DND-41 (cell line): Measurements from ENCODE around the gene PDIA5.

Experiments
- ATAC-seq: fragments of 200-7000 bp; cut with Tn5 transposase; 3 replicates; pipeline ENCODE4 v1.9.1; 2021; ENCODE audit warnings: low read depth; ENCODE audit not compliant: insufficient read depth
- DNase-seq: peaks from one replicate; pipeline ENCODE4 v3.0.0-alpha.2; 2020
- H2AFZ ChIP-seq: 2 replicates; pipeline ENCODE4 v1.6.0; 2012; ENCODE audit warnings: low read depth, low read length
- H3K27ac ChIP-seq: 2 replicates; pipeline ENCODE4 v1.5.1; 2012; ENCODE audit warnings: low read length, inconsistent platforms
- H3K27me3 ChIP-seq: fragments of 200-600 bp; sonication (generic); 2 replicates; pipeline ENCODE4 v1.6.0; 2012; ENCODE audit warnings: low read length, mild to moderate bottlenecking, inconsistent platforms; ENCODE audit not compliant: insufficient read depth, poor library complexity
- H3K36me3 ChIP-seq: 2 replicates; pipeline ENCODE4 v1.5.1; 2012; ENCODE audit warnings: low read length, inconsistent platforms; ENCODE audit not compliant: insufficient read depth
- H3K4me1 ChIP-seq: 2 replicates; pipeline ENCODE4 v1.5.1; 2012; ENCODE audit warnings: mild to moderate bottlenecking, low read length; ENCODE audit not compliant: insufficient read depth
- H3K4me2 ChIP-seq: 2 replicates; pipeline ENCODE4 v1.6.0; 2012; ENCODE audit warnings: mild to moderate bottlenecking, moderate library complexity, low read length, inconsistent platforms; ENCODE audit not compliant: insufficient read depth
- H3K4me3 ChIP-seq, 2 experiments: fragments of 200-600 bp in 1 of 2; shearing (Covaris generic) in 1 of 2; 2 replicates each; pipeline ENCODE4 v1.5.1; 2012 to 2016; ENCODE audit warnings: inconsistent platforms in 2 of 2, low read length in 2 of 2, mild to moderate bottlenecking in 2 of 2, low read depth in 1 of 2, moderate library complexity in 1 of 2
- H3K79me2 ChIP-seq: 2 replicates; pipeline ENCODE4 v1.6.0; 2012; ENCODE audit warnings: low read length, inconsistent platforms; ENCODE audit not compliant: insufficient read depth
- H3K9ac ChIP-seq: 2 replicates; pipeline ENCODE4 v1.6.0; 2012; ENCODE audit warnings: low read depth, mild to moderate bottlenecking, inconsistent platforms, low read length, moderate library complexity
- H3K9me3 ChIP-seq: 2 replicates; pipeline ENCODE4 v1.5.1; 2012; ENCODE audit warnings: low read length, moderate library complexity, mild to moderate bottlenecking, inconsistent platforms; ENCODE audit not compliant: insufficient read depth, severe bottlenecking
- H4K20me1 ChIP-seq: 2 replicates; pipeline ENCODE4 v1.6.0; 2012; ENCODE audit warnings: low read length; ENCODE audit not compliant: insufficient read depth
- EZH2 ChIP-seq: IDR thresholded peaks from 3 replicates; pipeline ENCODE4 v1.6.1; 2012; ENCODE audit warnings: borderline replicate concordance, low read depth, mild to moderate bottlenecking, moderate library complexity, low read length, inconsistent platforms; ENCODE audit not compliant: severe bottlenecking
- TF ChIP-seq, protein P1 (sequence below): IDR thresholded peaks from 2 replicates; pipeline ENCODE4 v1.5.1; 2012; ENCODE audit warnings: borderline replicate concordance, low read length, moderate library complexity, mild to moderate bottlenecking; ENCODE audit not compliant: poor library complexity, severe bottlenecking; ENCODE audit errors: extremely low read depth

The PDIA5 gene

GRCh38 chr3:123141276-123141675 is 74.5 kb downstream of the PDIA5 start:
- no peaks in the 10 kb centered on the region for H3K79me2 ChIP-seq
- no peaks in the 10 kb centered on the region for H3K27me3 ChIP-seq
- H4K20me1 ChIP-seq, result no peaks in the 10 kb centered on the region; the same call in 1 of the 2 replicates
- no peak for ATAC-seq
- TF ChIP-seq EZH2, result no peak
- TF ChIP-seq, protein P1, sequence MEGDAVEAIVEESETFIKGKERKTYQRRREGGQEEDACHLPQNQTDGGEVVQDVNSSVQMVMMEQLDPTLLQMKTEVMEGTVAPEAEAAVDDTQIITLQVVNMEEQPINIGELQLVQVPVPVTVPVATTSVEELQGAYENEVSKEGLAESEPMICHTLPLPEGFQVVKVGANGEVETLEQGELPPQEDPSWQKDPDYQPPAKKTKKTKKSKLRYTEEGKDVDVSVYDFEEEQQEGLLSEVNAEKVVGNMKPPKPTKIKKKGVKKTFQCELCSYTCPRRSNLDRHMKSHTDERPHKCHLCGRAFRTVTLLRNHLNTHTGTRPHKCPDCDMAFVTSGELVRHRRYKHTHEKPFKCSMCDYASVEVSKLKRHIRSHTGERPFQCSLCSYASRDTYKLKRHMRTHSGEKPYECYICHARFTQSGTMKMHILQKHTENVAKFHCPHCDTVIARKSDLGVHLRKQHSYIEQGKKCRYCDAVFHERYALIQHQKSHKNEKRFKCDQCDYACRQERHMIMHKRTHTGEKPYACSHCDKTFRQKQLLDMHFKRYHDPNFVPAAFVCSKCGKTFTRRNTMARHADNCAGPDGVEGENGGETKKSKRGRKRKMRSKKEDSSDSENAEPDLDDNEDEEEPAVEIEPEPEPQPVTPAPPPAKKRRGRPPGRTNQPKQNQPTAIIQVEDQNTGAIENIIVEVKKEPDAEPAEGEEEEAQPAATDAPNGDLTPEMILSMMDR, result no peak
- no peaks in the 10 kb centered on the region for H3K4me1 ChIP-seq
- H3K27ac ChIP-seq, result no peak overlapping the region
- no peak overlapping the region for H3K9ac ChIP-seq
- H2AFZ ChIP-seq, result no peak overlapping the region
- DNase-seq, result no peak
- H3K4me3 ChIP-seq, result no peak overlapping the region
- no peaks in the 10 kb centered on the region for H3K9me3 ChIP-seq
- peaks cover 26% of the 10 kb centered on the region for H3K36me3 ChIP-seq
- H3K4me2 ChIP-seq, result no peak overlapping the region

DNA sequence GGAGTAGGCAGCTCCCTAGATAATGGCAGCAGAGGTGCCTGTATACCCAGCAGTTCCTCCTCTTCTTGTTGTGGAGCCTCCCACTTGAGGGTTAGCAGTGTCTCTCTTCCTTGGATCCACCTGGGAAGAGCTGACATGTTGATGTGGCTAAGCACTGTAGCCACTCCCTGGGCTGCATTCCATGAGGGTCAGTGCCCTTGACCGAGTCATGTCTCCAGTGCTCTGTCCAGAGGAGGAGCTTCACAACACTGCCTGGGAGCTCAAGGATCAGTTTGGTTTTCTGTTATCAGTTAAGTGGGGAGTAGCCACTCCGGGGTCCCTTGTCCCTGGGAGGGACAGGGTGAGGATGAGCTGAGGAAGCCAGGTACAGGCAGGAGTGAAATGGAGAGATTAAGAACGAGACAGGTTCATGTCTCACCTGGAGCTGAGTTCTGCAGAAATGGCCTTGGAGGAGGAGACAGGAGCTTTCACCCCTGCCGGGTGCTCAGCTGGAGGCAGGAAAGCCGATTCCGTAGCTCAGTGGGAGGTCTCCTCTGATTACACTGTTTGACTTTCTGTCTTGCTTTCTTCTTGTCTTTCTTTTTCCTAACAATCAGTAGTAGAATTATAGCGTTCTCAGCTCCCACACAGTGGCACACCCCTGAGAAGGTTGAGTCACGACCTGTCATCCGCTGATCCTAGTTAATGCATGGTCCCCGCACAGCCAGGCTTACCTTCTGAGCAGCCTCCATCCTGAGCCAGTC is 77.0 kb downstream of the PDIA5 start:
- H3K9me3 ChIP-seq, result no peaks in the 10 kb centered on the region
- H3K27ac ChIP-seq, result no peak overlapping the region
- no peak for TF ChIP-seq EZH2
- TF ChIP-seq, protein P1, result no peak
- peaks cover 40% of the 10 kb centered on the region for H3K36me3 ChIP-seq
- no peaks in the 10 kb centered on the region for H3K27me3 ChIP-seq
- no peak overlapping the region for H2AFZ ChIP-seq
- no peak overlapping the region for H3K4me2 ChIP-seq
- no peaks in the 10 kb centered on the region for H3K79me2 ChIP-seq
- ATAC-seq (no peak), DNase-seq (no peak)
- no peaks in the 10 kb centered on the region for H3K4me1 ChIP-seq
- no peak overlapping the region for H3K4me3 ChIP-seq
- H4K20me1 ChIP-seq, result no peaks in the 10 kb centered on the region; the same call in 1 of the 2 replicates
- H3K9ac ChIP-seq, result no peak overlapping the region

- Histone ChIP-seq H3K9me3 (no peaks in the 10 kb centered on the region), H3K36me3 (peaks cover 59% of the 10 kb centered on the region), H3K27ac (no peak overlapping the region), H3K27me3 (no peaks in the 10 kb centered on the region), H3K4me2 (no peak overlapping the region), H4K20me1 (no peaks in the 10 kb centered on the region; the same call in 1 of the 2 replicates), H3K4me1 (no peaks in the 10 kb centered on the region), H2AFZ (no peak overlapping the region), H3K79me2 (no peaks in the 10 kb centered on the region), H3K4me3 (no peak overlapping the region), H3K9ac (no peak overlapping the region)
- TF ChIP-seq EZH2, result no peak
- TF ChIP-seq, protein P1, result no peak
- DNase-seq, result no peak
- no peak for ATAC-seq
These were observed 81.1 kb downstream of the PDIA5 start for GRCh38 chr3:123147754-123148535.
